Measurements from ENCODE around the gene PDGFA.

GRCh38 chr7:549891-550625 is 30.4 kb upstream of the PDGFA start:
- TF ChIP-seq CTCF (IDR thresholded peaks at IDR 0.05) (no peak), POLR2A (IDR thresholded peaks at IDR 0.05) (no peak)
